GM11168 (cell line): ENCODE data around the gene GRIK5.
"Not testable (repeated sequence)": the region's sequence is repeated elsewhere in the genome, so short reads cannot be mapped to it uniquely, and the experiment has no call there.

ENCODE experiments used
- in situ Hi-C: fragments of 300-500 bp; cut with MboI; formaldehyde crosslinking; loops from one replicate; pipeline ENCODE4 v1.12.0; 2022; ENCODE audit warnings: low sequenced_read_pairs; ENCODE audit not compliant: unreplicated experiment

GRIK5 gene

DNA sequence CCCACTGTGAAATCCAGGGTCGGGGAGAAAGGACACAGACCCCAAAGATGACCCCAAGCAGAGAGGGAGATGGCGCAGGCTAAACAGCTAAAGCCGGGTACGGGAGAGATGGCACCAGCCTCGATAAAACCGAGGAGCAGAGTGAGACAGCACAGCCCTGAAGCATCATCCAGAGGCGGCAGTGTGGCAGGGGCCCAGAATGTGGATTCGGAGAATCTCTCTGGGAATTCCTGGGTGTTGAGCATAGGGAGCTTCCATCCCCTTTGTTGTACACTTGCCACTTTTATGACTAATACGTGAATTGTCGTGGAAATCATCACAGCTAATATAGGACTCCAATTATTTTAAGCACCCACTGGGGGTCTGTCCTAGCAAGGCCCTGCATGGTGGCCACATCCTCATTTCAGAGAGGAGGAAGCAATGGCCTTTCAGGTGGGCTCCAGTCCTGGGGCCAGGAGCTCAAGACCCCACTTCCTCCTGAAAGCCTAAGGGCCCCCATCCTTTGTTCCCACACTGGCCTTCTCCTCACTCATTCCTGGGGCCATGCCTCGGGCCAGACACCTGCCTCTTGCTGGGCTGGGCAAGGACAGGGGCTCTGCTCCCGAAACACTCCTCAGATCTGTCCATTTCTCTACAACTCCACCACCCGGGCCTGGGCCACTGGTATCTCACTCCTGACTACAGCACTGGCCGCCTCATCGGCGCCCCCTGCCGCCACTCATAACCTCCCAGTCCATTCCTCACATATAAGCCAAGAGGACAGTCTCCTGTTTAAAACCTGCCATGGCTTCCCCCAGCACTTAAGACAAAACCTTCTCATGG is 46.7 kb downstream of the GRIK5 start:
- in situ Hi-C loops = no loop called here

- in situ Hi-C loops = no loop called here
Measured at GRCh38 chr19:42022616-42023015, 47.4 kb downstream of the GRIK5 start.

GRCh38 chr19:42021185-42021584 is 48.8 kb downstream of the GRIK5 start:
- in situ Hi-C loops = no loop called here

DNA sequence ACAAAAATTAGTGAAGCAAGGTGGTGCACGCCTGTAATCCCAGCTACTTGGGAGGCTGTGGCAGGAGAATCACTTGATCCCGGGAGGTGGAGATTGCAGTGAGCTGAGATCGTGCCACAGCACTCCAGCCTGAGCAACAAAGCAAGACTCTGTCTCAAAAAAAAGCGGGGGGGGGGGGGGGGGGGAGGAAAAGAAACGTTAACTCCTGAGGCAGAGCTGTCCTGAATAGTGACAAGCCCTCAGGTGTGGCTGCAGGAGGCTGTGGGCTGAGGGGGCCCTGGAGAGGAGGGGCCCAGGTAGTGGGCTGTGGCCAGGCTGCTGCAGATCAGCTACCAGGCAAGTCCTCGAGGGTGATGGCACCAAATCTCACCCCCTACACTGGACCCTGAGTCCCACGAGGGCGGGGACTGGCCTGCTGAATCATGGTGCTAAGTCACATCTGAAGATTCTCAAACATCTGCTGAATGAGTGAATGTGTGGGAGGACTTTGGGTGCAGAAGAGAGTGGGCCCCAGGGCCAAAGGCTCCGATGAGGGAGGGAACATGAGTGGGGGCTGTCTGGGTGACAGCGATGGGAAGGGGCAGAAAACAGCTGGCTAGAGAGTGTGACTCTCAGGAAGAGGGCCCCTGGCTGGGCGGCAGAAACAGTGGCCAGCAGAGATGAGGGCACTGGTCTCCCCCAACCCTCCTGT is 51.4 kb downstream of the GRIK5 start:
- in situ Hi-C loops = no loop called here

- in situ Hi-C loops = no loop called here
Measured at GRCh38 chr19:42017040-42017439, 53.0 kb downstream of the GRIK5 start.

DNA sequence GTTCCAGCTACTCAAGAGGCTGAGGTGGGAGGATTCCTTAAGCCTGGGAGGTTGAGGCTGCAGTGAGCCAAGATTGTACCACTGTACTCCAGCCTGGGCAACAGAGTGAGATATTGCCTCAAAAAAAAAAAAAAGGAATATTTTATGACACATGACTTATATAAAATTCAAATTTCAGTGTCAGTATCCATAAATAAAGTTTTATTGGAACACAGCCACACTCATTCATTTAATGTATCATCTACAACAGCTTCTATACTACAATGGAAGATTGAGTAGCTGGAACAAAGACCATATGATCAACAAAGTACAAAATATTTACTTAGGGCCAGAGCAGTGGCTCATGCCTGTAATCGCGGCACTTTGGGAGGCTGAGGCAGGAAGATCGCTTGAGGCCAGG is 57.3 kb downstream of the GRIK5 start:
- in situ Hi-C loops = not testable (repeated sequence)

DNA sequence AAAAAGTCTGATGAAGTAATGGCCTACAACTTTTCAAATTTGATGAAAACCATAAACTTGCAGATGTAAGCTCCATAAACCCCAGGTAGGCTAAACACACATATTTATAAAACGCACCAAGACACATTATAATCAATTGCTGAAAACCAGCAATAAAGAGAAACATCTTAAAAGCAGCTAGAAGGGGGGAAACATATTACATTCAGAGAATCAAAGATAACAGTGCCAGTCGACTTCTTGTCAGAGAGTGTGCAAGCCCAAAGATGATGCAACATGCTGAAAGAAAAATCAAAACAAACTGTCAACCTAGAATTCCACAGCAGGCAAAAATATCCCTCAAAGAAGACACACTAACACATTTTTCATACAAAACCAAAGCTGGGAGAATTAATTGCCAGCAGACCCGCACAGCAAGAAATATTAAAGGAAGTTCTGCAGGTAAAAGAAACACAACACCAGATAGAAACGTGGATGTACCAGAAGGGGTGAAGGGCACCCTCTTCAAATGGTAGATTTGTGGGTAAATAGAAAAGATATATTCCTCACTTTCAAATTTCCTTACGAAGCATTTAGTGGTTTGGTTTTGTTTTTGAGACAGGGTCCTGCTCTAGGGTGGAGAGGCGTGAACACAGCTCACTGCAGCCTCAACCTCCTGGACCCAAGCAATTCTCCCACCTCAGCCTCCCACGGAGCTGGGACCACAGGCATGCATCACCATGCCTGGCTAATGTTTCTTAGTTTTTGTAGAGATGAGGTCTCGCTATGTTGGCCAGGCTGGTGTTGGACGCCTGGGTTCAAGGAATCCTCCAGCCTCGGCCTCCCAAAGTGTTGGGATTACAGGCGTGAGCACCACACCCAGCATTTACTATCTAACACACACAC is 59.5 kb downstream of the GRIK5 start:
- in situ Hi-C loops = no loop called here

GRCh38 chr19:42006569-42006968 is 63.4 kb downstream of the GRIK5 start:
- in situ Hi-C loops = no loop called here

- in situ Hi-C loops = no loop called here
Measured at GRCh38 chr19:42005504-42005903, 64.5 kb downstream of the GRIK5 start.

GRCh38 chr19:42003506-42004294 is 66.3 kb downstream of the GRIK5 start:
- in situ Hi-C loops = no loop called here

- in situ Hi-C loops = no loop called here
Measured at GRCh38 chr19:41999878-42000208, 70.2 kb downstream of the GRIK5 start.

DNA sequence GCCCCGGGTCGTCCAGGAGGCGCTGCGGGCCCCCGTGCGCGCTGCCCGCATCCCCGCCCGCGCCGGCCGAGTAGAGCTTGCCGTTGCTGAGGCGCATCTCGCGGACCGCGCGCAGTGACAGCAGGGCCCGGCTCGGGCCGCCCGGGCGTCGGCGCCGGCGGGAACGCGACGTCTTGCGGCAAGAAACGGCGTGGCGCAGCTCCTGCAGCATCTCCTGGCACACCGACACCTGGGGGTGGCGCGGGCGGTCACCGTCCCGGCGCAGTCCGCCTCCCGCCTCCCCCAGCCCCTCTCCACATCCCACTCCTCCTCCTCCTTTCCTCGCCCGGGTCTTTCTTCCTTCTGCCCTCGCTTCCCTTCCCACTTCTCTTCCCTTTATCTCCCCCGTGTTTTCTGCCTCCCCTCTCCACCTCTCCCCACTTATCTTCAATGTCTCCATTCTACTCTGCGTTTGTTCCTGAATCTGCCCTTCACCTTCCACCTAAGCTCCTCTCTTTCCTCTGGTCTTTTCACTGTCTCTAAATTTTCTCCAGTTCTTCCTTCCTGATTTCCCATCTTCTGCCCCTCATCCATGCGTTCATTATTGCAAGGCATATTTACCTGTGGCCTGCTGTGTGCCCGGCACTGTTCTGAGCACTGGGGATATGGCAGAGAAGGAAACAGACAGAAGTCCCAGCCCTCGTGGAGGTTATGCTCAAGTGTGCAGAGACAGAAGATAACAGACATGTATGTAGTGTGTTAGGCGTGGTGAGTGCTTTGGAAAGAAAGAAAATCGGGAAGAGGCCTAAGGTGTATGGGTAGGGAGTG is 70.7 kb downstream of the GRIK5 start:
- in situ Hi-C loops = no loop called here

DNA sequence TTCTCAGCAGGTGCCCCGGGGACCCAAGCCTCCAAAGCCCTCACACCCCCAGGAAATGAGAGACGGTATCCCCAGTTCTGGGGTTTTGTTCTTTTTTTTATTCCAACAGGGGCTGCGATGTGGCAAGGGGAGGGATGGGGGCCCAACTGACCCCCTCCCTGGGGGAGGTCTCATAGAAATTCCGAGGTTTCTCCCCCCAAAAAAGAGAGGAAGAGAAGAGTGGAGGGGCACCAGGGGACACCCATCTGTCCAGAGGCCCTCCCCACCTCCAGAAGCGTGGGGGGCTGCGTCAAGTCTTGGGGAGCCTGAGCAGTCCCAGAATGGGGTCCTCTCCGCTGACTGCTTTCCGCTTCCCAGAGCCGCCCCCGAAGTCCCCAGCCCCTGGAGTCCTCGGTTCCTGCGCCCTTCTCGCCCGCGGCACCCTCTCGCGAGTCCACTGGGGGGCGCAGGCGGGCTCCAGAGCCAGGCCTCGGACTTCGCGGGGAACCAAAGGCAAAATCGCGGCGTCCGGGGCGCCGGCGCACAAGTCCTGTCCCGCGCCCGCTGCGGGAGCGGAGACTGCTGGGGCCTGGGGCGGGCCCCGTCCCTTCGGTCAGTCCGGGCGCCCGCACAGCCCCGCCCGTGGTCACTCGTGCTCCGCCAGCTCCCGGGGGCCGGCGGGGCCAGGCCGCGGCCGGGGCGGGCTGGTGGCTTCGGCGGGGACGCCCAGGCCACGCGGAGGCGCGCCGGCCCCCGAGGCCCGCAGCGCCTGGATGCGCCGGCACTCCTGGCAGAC is 71.6 kb downstream of the GRIK5 start:
- in situ Hi-C loops = no loop called here

GRCh38 chr19:41997851-41998229 is 72.2 kb downstream of the GRIK5 start:
- in situ Hi-C loops = no loop called here

GRCh38 chr19:41997121-41997850 is 72.7 kb downstream of the GRIK5 start:
- in situ Hi-C loops = no loop called here

DNA sequence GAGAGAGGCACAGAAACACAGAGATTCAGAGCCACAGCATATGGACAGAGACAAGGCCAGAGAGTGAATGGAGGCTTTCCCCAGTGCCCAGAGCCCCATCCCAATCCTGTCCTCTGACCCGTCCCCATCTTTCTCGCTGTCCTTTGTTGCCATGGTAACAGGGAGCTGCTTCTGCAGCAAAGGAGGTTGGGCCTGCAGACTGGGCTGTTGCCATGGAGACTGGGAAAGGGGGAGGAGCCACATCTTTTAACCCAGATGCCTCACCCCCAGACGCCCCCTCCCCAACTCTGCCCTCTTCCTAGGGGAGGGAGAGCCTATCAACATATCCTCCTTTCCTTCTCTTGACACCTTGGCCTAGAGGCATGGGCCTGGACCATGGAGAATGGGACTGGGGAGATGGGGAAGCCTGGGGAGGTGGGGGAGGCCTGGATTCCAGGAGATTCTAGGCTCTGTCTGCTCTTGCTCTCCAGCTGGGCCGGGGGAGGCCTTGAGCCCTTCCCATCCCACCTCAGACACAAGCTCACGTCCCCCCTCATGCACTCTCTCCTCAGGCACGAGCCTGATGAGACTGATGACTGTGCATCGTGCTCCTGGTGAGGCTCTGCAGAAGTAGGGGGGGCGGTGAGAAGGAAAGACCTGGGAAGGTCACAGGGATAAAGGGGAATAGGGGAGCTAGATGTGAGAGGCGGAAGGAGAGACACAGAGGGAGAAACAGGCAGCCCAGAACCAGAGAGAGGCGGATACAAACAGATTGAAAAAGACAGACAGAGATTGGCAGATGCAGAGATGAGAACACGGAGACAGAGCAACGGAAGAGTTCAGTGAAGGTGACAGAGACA is 73.8 kb downstream of the GRIK5 start:
- in situ Hi-C loops = no loop called here
